ENCODE measurements around the gene DAAM1. TPM values are rescaled to one million over a fixed set of nuclear protein-coding genes. Genes with fewer than 3 reads are reported as not detected.

Gene DAAM1
- total and polyA plus RNA-seq, 8 donors, result 5.8 to 204 (median 31.3) TPM

- DNase-seq, result no peak
- H3K27me3 ChIP-seq, result no peaks in the 10 kb centered on the region
- intact Hi-C loops (cut with DNase I; ENCODE audit: low total_unique reads), result no loop called here
- no peaks in the 10 kb centered on the region for H3K36me3 ChIP-seq
- no peak overlapping the region for H3K27ac ChIP-seq
- no peak overlapping the region for H3K4me3 ChIP-seq
- H3K9me3 ChIP-seq, result no peaks in the 10 kb centered on the region
- TF ChIP-seq POLR2A (IDR thresholded peaks at IDR 0.05) (no peak), POLR2AphosphoS5 (IDR thresholded peaks at IDR 0.05) (no peak), EP300 (IDR thresholded peaks at IDR 0.05) (no peak), CTCF (IDR thresholded peaks at IDR 0.05) (no peak)
- peaks cover 0 to 33% (median 14%) of the 10 kb centered on the region in 4 donors for H3K4me1 ChIP-seq
Measured at GRCh38 chr14:59239022-59239421, 50.6 kb downstream of the DAAM1 start.

GRCh38 chr14:59240356-59240755 lies 51.9 kb downstream of the DAAM1 start:
- Histone ChIP-seq H3K9me3 (no peaks in the 10 kb centered on the region), H3K4me3 (no peak overlapping the region), H3K27me3 (no peaks in the 10 kb centered on the region), H3K27ac (no peak overlapping the region), H3K36me3 (no peaks in the 10 kb centered on the region), H3K4me1 (peaks cover 0 to 38% (median 15%) of the 10 kb centered on the region in 4 donors)
- WGBS, 5 donors, result 94 to 97% (median 96%) methylated on average over 2 of the region's 2 CpGs
- no peak for TF ChIP-seq EP300 (IDR thresholded peaks at IDR 0.05)
- TF ChIP-seq POLR2AphosphoS5 (IDR thresholded peaks at IDR 0.05), result no peak
- TF ChIP-seq POLR2A (IDR thresholded peaks at IDR 0.05), result no peak
- TF ChIP-seq CTCF (IDR thresholded peaks at IDR 0.05), result no peak
- intact Hi-C loops (cut with DNase I; ENCODE audit: low total_unique reads), result no loop called here
- DNase-seq, result no peak

GRCh38 chr14:59241121-59241520 lies 52.7 kb downstream of the DAAM1 start:
- no peaks in the 10 kb centered on the region for H3K27me3 ChIP-seq
- DNase-seq, result no peak
- H3K9me3 ChIP-seq, result no peaks in the 10 kb centered on the region
- H3K36me3 ChIP-seq, result no peaks in the 10 kb centered on the region
- intact Hi-C loops (cut with DNase I; ENCODE audit: low total_unique reads), result no loop called here
- H3K27ac ChIP-seq, result no peak overlapping the region
- 50 to 75% (median 71%) methylated on average over 2 of the region's 2 CpGs for WGBS, 5 donors
- TF ChIP-seq POLR2A (IDR thresholded peaks at IDR 0.05) (no peak), POLR2AphosphoS5 (IDR thresholded peaks at IDR 0.05) (no peak), EP300 (IDR thresholded peaks at IDR 0.05) (no peak), CTCF (IDR thresholded peaks at IDR 0.05) (no peak)
- H3K4me3 ChIP-seq, result no peak overlapping the region
- H3K4me1 ChIP-seq, result peaks cover 0 to 43% (median 15%) of the 10 kb centered on the region in 4 donors

- no peak for DNase-seq
- Histone ChIP-seq H3K4me3 (no peak overlapping the region), H3K27me3 (no peaks in the 10 kb centered on the region), H3K36me3 (no peaks in the 10 kb centered on the region), H3K4me1 (peaks cover 0 to 40% (median 12%) of the 10 kb centered on the region in 4 donors), H3K27ac (no peak overlapping the region), H3K9me3 (no peaks in the 10 kb centered on the region)
- 83 to 100% (median 90%) methylated on average over 1 of the region's 1 CpG for WGBS, 5 donors
- TF ChIP-seq EP300 (IDR thresholded peaks at IDR 0.05) (no peak), POLR2A (IDR thresholded peaks at IDR 0.05) (no peak), CTCF (IDR thresholded peaks at IDR 0.05) (no peak), POLR2AphosphoS5 (IDR thresholded peaks at IDR 0.05) (no peak)
- intact Hi-C loops (cut with DNase I; ENCODE audit: low total_unique reads), result no loop called here
Measured at GRCh38 chr14:59243174-59243573, 54.7 kb downstream of the DAAM1 start.
